ENCODE results near the gene NDFIP1. TPM values are rescaled to one million over a fixed set of nuclear protein-coding genes. Genes with fewer than 3 reads are reported as not detected.

The NDFIP1 gene
- total RNA-seq, 1 experiment from 2014 or later, result 49.3 TPM

DNA sequence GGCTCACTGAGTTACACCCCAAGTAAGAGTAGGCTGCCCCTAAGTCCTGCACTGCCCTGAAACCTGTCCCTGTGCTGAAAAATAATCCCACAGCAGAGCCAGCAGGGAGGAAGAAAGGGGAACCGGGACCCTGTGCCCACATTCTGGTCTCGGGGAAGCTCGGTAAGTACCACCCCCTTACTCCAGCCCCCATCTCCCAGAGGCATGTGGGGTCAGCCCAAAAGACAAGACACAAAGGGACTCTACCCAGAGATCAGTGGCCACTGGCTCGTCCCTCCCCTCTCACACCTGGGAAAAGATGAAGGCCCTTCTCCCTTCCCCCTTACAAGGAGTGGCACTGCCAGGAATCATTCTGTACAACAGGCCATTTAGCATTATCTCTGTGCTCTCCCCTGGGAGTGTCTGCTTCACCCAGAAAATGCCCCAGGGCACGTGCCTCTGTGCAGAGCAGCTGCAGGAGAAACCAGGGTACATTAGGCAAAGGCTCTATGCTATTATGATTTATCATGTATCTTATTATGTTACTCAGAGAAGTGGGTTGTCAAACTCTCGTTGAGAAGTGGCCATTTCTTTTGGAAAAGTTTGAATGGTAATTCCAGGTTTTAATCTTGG, 71.3 kb downstream of the NDFIP1 start:
- no peaks in the 10 kb centered on the region for H3K4me1 ChIP-seq (ENCODE audit: insufficient read depth, low read length, poor library complexity, severe bottlenecking)
- CTCF ChIA-PET, result no interaction called here

DNA sequence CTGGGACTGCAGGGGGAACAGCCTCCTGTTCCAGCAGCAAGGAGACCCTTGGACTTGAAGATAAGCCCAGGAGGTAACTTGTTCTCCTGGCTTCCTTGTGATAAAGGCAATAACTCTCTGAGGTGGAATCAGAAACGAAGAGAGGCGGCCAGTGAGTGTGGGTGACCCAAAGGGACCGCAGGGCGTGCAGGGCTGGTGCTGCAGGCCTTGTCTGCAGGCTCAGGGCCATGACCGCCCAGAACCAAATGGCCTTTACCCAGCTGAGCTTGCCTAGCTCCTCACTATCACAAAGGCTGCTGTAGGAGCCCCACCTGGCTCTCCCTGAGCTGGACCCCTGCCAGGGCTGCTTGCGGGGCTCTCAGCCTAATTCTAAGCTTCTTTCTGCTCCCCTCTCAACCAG, 72.5 kb downstream of the NDFIP1 start:
- CTCF ChIA-PET, result no interaction called here
- BruUV-seq (replicated peaks), result no TSS peak
- Histone ChIP-seq H3K27ac (ENCODE audit: low read depth, low read length, poor library complexity, severe bottlenecking) (no peak overlapping the region), H3K4me1 (ENCODE audit: insufficient read depth, low read length, poor library complexity, severe bottlenecking) (no peaks in the 10 kb centered on the region), H3K36me3 (ENCODE audit: insufficient read depth, low read length, poor library complexity, severe bottlenecking) (no peaks in the 10 kb centered on the region), H3K27me3 (replicated peaks; ENCODE audit: insufficient read depth, low read depth, low read length, poor library complexity) (no peaks in the 10 kb centered on the region), H3K9me3 (ENCODE audit: low read depth, low read length, poor library complexity, severe bottlenecking) (no peaks in the 10 kb centered on the region), H3K4me3 (ENCODE audit: low read depth, low read length, poor library complexity, severe bottlenecking) (no peak overlapping the region)
- TF ChIP-seq, protein P1, sequence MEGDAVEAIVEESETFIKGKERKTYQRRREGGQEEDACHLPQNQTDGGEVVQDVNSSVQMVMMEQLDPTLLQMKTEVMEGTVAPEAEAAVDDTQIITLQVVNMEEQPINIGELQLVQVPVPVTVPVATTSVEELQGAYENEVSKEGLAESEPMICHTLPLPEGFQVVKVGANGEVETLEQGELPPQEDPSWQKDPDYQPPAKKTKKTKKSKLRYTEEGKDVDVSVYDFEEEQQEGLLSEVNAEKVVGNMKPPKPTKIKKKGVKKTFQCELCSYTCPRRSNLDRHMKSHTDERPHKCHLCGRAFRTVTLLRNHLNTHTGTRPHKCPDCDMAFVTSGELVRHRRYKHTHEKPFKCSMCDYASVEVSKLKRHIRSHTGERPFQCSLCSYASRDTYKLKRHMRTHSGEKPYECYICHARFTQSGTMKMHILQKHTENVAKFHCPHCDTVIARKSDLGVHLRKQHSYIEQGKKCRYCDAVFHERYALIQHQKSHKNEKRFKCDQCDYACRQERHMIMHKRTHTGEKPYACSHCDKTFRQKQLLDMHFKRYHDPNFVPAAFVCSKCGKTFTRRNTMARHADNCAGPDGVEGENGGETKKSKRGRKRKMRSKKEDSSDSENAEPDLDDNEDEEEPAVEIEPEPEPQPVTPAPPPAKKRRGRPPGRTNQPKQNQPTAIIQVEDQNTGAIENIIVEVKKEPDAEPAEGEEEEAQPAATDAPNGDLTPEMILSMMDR (conservative IDR thresholded peaks at IDR 0.05; ENCODE audit: low read depth, low read length), result no peak
- TF ChIP-seq EZH2 (IDR thresholded peaks at IDR 0.05; ENCODE audit: borderline replicate concordance, low read depth, low read length, poor library complexity, severe bottlenecking), result no peak
- intact Hi-C loops (cut with micrococcal nuclease; ENCODE audit: unreplicated experiment), result no loop called here
- no peak for DNase-seq (ENCODE audit: low spot score)
- POLR2A ChIA-PET (ENCODE audit: low non-redundant PET), result no interaction called here

More for the DNA sequence above, 71.3 kb downstream of the NDFIP1 start:
- Histone ChIP-seq H3K36me3 (ENCODE audit: insufficient read depth, low read length, poor library complexity, severe bottlenecking) (no peaks in the 10 kb centered on the region), H3K4me3 (ENCODE audit: low read depth, low read length, poor library complexity, severe bottlenecking) (no peak overlapping the region), H3K9me3 (ENCODE audit: low read depth, low read length, poor library complexity, severe bottlenecking) (no peaks in the 10 kb centered on the region), H3K27ac (ENCODE audit: low read depth, low read length, poor library complexity, severe bottlenecking) (no peak overlapping the region), H3K27me3 (replicated peaks; ENCODE audit: insufficient read depth, low read depth, low read length, poor library complexity) (no peaks in the 10 kb centered on the region)
- DNase-seq (ENCODE audit: low spot score), result no peak
- intact Hi-C loops (cut with micrococcal nuclease; ENCODE audit: unreplicated experiment), result no loop called here
- TF ChIP-seq, protein P1 (conservative IDR thresholded peaks at IDR 0.05; ENCODE audit: low read depth, low read length), result no peak
- no peak for TF ChIP-seq EZH2 (IDR thresholded peaks at IDR 0.05; ENCODE audit: borderline replicate concordance, low read depth, low read length, poor library complexity, severe bottlenecking)
- POLR2A ChIA-PET (ENCODE audit: low non-redundant PET), result no interaction called here
- no TSS peak for BruUV-seq (replicated peaks)

DNA sequence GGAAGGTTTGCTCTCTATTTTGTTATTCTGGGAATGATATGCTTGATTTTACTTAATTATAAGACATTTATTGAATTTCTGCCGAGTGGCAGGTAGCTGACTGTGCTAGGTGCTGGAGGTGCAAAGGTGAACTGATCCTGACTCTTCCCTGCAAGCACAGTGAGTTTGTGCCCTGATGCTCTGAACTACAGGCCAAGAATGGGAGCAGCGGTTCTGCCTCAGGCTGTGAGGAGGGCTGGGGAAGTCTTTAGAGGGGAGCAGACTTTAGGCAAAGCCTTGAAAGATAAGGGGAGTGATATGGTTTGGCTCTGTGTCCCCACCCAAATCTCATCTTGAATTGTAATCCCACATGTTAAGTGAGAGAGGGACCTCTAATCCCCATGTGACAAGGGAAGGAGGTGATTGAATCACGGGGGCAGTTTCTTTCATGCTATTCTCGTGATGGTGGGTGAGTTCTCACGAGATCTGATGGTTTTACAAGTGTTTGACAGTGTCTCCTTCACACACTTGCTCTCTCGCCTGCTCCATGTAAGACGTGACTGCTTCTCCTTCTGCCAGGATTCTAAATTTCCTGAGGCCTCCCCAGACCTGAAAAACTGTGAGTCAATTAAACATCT, 73.1 kb downstream of the NDFIP1 start:
- no peaks in the 10 kb centered on the region for H3K36me3 ChIP-seq (ENCODE audit: insufficient read depth, low read length, poor library complexity, severe bottlenecking)
- H3K27me3 ChIP-seq (replicated peaks; ENCODE audit: insufficient read depth, low read depth, low read length, poor library complexity), result no peaks in the 10 kb centered on the region
- no peak overlapping the region for H3K4me3 ChIP-seq (ENCODE audit: low read depth, low read length, poor library complexity, severe bottlenecking)
- DNase-seq (ENCODE audit: low spot score), result no peak
- no TSS peak for BruUV-seq (replicated peaks)
- no peaks in the 10 kb centered on the region for H3K4me1 ChIP-seq (ENCODE audit: insufficient read depth, low read length, poor library complexity, severe bottlenecking)
- no peak for TF ChIP-seq EZH2 (IDR thresholded peaks at IDR 0.05; ENCODE audit: borderline replicate concordance, low read depth, low read length, poor library complexity, severe bottlenecking)
- TF ChIP-seq, protein P1 (conservative IDR thresholded peaks at IDR 0.05; ENCODE audit: low read depth, low read length), result no peak
- intact Hi-C loops (cut with micrococcal nuclease; ENCODE audit: unreplicated experiment), result no loop called here
- H3K27ac ChIP-seq (ENCODE audit: low read depth, low read length, poor library complexity, severe bottlenecking), result no peak overlapping the region
- CTCF ChIA-PET, result no interaction called here
- POLR2A ChIA-PET (ENCODE audit: low non-redundant PET), result no interaction called here
- no peaks in the 10 kb centered on the region for H3K9me3 ChIP-seq (ENCODE audit: low read depth, low read length, poor library complexity, severe bottlenecking)
